ENCODE data around the gene NR2F6.

GRCh38 chr19:17285415-17286135 is 39.9 kb upstream of the NR2F6 start:
- TF ChIP-seq CTCF (optimal IDR thresholded peaks at IDR 0.05 in 1 of 3, IDR thresholded peaks at IDR 0.05 in 1 of 3, conservative IDR thresholded peaks at IDR 0.05 in 1 of 3; ENCODE audit: extremely low read depth in 1 of 3, insufficient read depth in 2 of 3, low read length in 3 of 3) (no peak), EZH2 (IDR thresholded peaks at IDR 0.05; ENCODE audit: low read length) (no peak)

Data from keratinocyte (primary cell).